ENCODE measurements around the gene DOCK2.
"Not testable (repeated sequence)": the region's sequence is repeated elsewhere in the genome, so short reads cannot be mapped to it uniquely, and the experiment has no call there.

DOCK2 gene

DNA sequence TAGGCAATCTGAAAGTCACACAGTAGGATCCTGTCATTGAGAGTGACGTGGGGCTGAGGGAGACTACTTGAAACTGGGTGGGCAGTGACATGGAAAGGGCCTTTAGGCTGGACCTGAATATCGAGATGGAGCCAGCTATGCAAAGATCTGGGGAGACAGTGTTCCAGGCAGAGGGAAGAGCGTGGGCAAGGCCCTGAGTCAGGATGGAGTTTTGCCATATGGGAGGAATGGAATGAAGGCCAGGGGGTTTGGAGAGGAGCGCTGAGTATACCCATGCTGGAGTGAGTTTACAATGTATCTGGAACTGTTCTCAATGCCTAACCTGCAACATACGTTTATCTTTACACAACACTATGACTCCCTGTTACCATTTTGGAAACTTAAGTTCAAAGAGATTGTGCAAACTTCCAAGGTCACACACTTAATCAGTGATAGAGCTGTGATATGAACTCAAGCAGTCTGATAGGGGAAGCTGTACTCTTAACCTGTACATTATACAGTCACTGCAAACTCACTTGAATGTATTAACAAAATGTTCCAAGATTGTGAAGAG is 309.7 kb downstream of the DOCK2 start:
- no peak for TF ChIP-seq EZH2phosphoT487 (IDR thresholded peaks at IDR 0.05; ENCODE audit: low read length)
- TF ChIP-seq EZH2 (optimal IDR thresholded peaks at IDR 0.05; ENCODE audit: low read depth, low read length): no peak
- TF ChIP-seq, protein P1, sequence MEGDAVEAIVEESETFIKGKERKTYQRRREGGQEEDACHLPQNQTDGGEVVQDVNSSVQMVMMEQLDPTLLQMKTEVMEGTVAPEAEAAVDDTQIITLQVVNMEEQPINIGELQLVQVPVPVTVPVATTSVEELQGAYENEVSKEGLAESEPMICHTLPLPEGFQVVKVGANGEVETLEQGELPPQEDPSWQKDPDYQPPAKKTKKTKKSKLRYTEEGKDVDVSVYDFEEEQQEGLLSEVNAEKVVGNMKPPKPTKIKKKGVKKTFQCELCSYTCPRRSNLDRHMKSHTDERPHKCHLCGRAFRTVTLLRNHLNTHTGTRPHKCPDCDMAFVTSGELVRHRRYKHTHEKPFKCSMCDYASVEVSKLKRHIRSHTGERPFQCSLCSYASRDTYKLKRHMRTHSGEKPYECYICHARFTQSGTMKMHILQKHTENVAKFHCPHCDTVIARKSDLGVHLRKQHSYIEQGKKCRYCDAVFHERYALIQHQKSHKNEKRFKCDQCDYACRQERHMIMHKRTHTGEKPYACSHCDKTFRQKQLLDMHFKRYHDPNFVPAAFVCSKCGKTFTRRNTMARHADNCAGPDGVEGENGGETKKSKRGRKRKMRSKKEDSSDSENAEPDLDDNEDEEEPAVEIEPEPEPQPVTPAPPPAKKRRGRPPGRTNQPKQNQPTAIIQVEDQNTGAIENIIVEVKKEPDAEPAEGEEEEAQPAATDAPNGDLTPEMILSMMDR (IDR thresholded peaks at IDR 0.05; ENCODE audit: low read length): no peak
- H3F3A ChIP-seq (ENCODE audit: insufficient read depth, low read length): no peaks in the 10 kb centered on the region
- no peak overlapping the region for H3K4me2 ChIP-seq (ENCODE audit: low read depth, low read length)
- no peak for DNase-seq
- no peak overlapping the region for H3K4me3 ChIP-seq (ENCODE audit: low read length)
- no peak overlapping the region for H2AFZ ChIP-seq (ENCODE audit: low read length)
- H3K79me2 ChIP-seq (ENCODE audit: low read length): no peaks in the 10 kb centered on the region
- H3K4me1 ChIP-seq (ENCODE audit: low read length): no peaks in the 10 kb centered on the region
- H3K27ac ChIP-seq (ENCODE audit: low read length): no peak overlapping the region
- no peaks in the 10 kb centered on the region for H3K27me3 ChIP-seq (replicated peaks; ENCODE audit: insufficient read depth, low read length)
- H3K36me3 ChIP-seq (replicated peaks; ENCODE audit: insufficient read depth, low read length): no peaks in the 10 kb centered on the region
- no peaks in the 10 kb centered on the region for H3K9me2 ChIP-seq (replicated peaks; ENCODE audit: insufficient read depth, low read length)
- no peak overlapping the region for H3K9ac ChIP-seq (ENCODE audit: low read length)
- no peaks in the 10 kb centered on the region for H4K20me1 ChIP-seq (ENCODE audit: insufficient read depth, low read length)
- no peaks in the 10 kb centered on the region for H3K9me3 ChIP-seq (replicated peaks; ENCODE audit: insufficient read depth, low read length)

DNA sequence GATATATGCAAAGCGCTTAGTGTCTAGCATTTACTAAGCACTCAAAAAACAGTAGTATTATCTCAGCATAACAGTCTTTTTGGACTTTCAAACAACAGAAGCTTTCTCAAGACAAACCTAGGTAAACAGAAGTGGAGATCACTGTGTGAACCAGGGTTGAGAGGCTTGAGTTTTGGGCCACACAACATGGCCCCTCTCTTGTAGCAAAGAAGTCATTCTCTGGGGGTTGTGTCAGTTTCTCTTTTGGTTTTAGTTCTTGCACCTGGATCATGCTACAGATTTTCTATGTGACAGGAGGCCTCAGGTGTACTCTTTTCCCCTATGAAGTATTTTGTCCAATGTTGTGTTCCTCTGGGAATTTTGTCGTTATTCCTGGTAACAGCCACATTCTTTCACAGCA is 313.3 kb downstream of the DOCK2 start:
- H3K36me3 ChIP-seq (replicated peaks; ENCODE audit: insufficient read depth, low read length): no peaks in the 10 kb centered on the region
- H3K9me2 ChIP-seq (replicated peaks; ENCODE audit: insufficient read depth, low read length): no peaks in the 10 kb centered on the region
- no peaks in the 10 kb centered on the region for H3F3A ChIP-seq (ENCODE audit: insufficient read depth, low read length)
- no peak overlapping the region for H3K4me2 ChIP-seq (ENCODE audit: low read depth, low read length)
- no peak overlapping the region for H2AFZ ChIP-seq (ENCODE audit: low read length)
- H3K4me3 ChIP-seq (ENCODE audit: low read length): no peak overlapping the region
- H3K4me1 ChIP-seq (ENCODE audit: low read length): no peaks in the 10 kb centered on the region
- H4K20me1 ChIP-seq (ENCODE audit: insufficient read depth, low read length): no peaks in the 10 kb centered on the region
- H3K9me3 ChIP-seq (replicated peaks; ENCODE audit: insufficient read depth, low read length): no peaks in the 10 kb centered on the region
- TF ChIP-seq EZH2 (optimal IDR thresholded peaks at IDR 0.05; ENCODE audit: low read depth, low read length): no peak
- TF ChIP-seq, protein P1 (IDR thresholded peaks at IDR 0.05; ENCODE audit: low read length): no peak
- no peak for TF ChIP-seq EZH2phosphoT487 (IDR thresholded peaks at IDR 0.05; ENCODE audit: low read length)
- H3K9ac ChIP-seq (ENCODE audit: low read length): no peak overlapping the region
- no peak overlapping the region for H3K27ac ChIP-seq (ENCODE audit: low read length)
- no peaks in the 10 kb centered on the region for H3K27me3 ChIP-seq (replicated peaks; ENCODE audit: insufficient read depth, low read length)
- no peaks in the 10 kb centered on the region for H3K79me2 ChIP-seq (ENCODE audit: low read length)
- DNase-seq: no peak

DNA sequence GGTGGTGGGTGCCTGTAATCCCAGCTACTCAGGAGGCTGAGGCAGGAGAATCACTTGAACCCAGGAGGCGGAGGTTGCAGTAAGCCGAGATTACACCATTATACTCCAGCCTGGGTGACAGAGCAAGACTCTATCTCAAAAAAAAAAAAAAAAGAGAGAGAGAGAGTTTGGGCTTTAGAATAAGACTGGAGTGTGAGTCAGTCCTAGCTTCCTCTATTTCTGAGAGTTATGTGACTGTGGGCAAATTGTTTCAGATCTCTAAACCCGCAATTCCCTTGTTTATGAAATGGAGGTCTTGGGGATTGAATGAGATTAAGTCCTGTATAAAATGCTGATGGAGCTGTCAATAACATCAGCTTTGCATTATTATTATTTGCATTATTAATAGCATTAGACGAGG is 316.1 kb downstream of the DOCK2 start:
- not testable (repeated sequence) for H3K4me1 ChIP-seq (ENCODE audit: low read length); H3K4me2 ChIP-seq (ENCODE audit: low read depth, low read length); H3K9ac ChIP-seq (ENCODE audit: low read length); DNase-seq; H2AFZ ChIP-seq (ENCODE audit: low read length); H3K9me2 ChIP-seq (replicated peaks; ENCODE audit: insufficient read depth, low read length); H3K36me3 ChIP-seq (replicated peaks; ENCODE audit: insufficient read depth, low read length); H3F3A ChIP-seq (ENCODE audit: insufficient read depth, low read length); H3K9me3 ChIP-seq (replicated peaks; ENCODE audit: insufficient read depth, low read length); H4K20me1 ChIP-seq (ENCODE audit: insufficient read depth, low read length); H3K4me3 ChIP-seq (ENCODE audit: low read length); H3K27me3 ChIP-seq (replicated peaks; ENCODE audit: insufficient read depth, low read length); H3K27ac ChIP-seq (ENCODE audit: low read length); H3K79me2 ChIP-seq (ENCODE audit: low read length)

DNA sequence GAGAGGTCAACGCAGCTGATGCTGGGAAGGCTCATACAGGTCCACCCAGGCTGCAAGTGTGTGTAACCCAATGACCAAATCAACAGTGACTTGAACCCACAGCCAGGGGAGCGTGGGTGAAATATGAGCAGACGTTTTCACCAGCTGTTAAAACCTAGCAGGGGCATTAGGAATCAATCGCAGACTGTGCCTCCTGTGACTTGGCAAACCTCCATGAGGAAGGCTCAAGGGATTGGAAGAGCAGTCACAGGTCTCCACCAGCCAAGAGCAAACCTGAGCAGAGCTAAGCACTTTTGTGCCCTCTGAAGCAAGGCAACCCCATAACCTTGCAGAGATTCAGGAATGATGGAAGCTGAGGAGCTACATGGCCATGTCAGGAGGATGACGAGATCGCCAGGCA is 317.7 kb downstream of the DOCK2 start:
- TF ChIP-seq EZH2phosphoT487 (IDR thresholded peaks at IDR 0.05; ENCODE audit: low read length): no peak
- TF ChIP-seq EZH2 (optimal IDR thresholded peaks at IDR 0.05; ENCODE audit: low read depth, low read length): no peak
- TF ChIP-seq, protein P1 (IDR thresholded peaks at IDR 0.05; ENCODE audit: low read length): no peak
- no peaks in the 10 kb centered on the region for H3K79me2 ChIP-seq (ENCODE audit: low read length)
- H4K20me1 ChIP-seq (ENCODE audit: insufficient read depth, low read length): no peaks in the 10 kb centered on the region
- no peak overlapping the region for H3K4me3 ChIP-seq (ENCODE audit: low read length)
- no peaks in the 10 kb centered on the region for H3K4me1 ChIP-seq (ENCODE audit: low read length)
- H3K27me3 ChIP-seq (replicated peaks; ENCODE audit: insufficient read depth, low read length): no peaks in the 10 kb centered on the region
- no peaks in the 10 kb centered on the region for H3K36me3 ChIP-seq (replicated peaks; ENCODE audit: insufficient read depth, low read length)
- no peak overlapping the region for H3K4me2 ChIP-seq (ENCODE audit: low read depth, low read length)
- no peak overlapping the region for H2AFZ ChIP-seq (ENCODE audit: low read length)
- no peaks in the 10 kb centered on the region for H3K9me3 ChIP-seq (replicated peaks; ENCODE audit: insufficient read depth, low read length)
- H3K9me2 ChIP-seq (replicated peaks; ENCODE audit: insufficient read depth, low read length): no peaks in the 10 kb centered on the region
- H3F3A ChIP-seq (ENCODE audit: insufficient read depth, low read length): no peaks in the 10 kb centered on the region
- no peak overlapping the region for H3K27ac ChIP-seq (ENCODE audit: low read length)
- no peak overlapping the region for H3K9ac ChIP-seq (ENCODE audit: low read length)
- no peak for DNase-seq

Measured in MM.1S (cell line).